GDM1 (cell line): Measurements from ENCODE around the gene PXK.
A peak's percentile ranks its signal among the peaks of the same experiment; 100 is the strongest.
"Not testable (repeated sequence)": the region's sequence is repeated elsewhere in the genome, so short reads cannot be mapped to it uniquely, and the experiment has no call there.

Experiments used
- DNase-seq: peaks from one replicate; lab custom pipeline; 2025; lab: John Stamatoyannopoulos, UW

The PXK gene

GRCh38 chr3:58323529-58324390 is 8.9 kb upstream of the PXK start:
- DNase-seq = no peak

GRCh38 chr3:58324391-58325390 is 8.0 kb upstream of the PXK start:
- no peak for DNase-seq

- no peak for DNase-seq
Observed at GRCh38 chr3:58325525-58325992, 7.1 kb upstream of the PXK start.

GRCh38 chr3:58326267-58326900 is 6.3 kb upstream of the PXK start:
- no peak for DNase-seq

GRCh38 chr3:58329150-58329921 is 3.4 kb upstream of the PXK start:
- DNase-seq = no peak

- DNase-seq = no peak
Observed at GRCh38 chr3:58329922-58330413, 2.7 kb upstream of the PXK start.

GRCh38 chr3:58331593-58332152 is 1.0 kb upstream of the PXK start:
- no peak for DNase-seq

GRCh38 chr3:58333206-58334012 is 717 bp downstream of the PXK start:
- DNase-seq = peak; percentile 37

GRCh38 chr3:58334013-58334321 is 1.3 kb downstream of the PXK start:
- no peak for DNase-seq

- no peak for DNase-seq
Observed at GRCh38 chr3:58334506-58334884, 1.8 kb downstream of the PXK start.

GRCh38 chr3:58335652-58335947 is 2.9 kb downstream of the PXK start:
- no peak for DNase-seq

GRCh38 chr3:58336135-58336882 is 3.6 kb downstream of the PXK start:
- no peak for DNase-seq

- no peak for DNase-seq
Observed at GRCh38 chr3:58337190-58337589, 4.5 kb downstream of the PXK start.

- DNase-seq = not testable (repeated sequence)
Observed at GRCh38 chr3:58339146-58339545, 6.5 kb downstream of the PXK start.

- DNase-seq = no peak
Observed at GRCh38 chr3:58340594-58341244, 8.0 kb downstream of the PXK start.

- no peak for DNase-seq
Observed at GRCh38 chr3:58341376-58341775, 8.7 kb downstream of the PXK start.

GRCh38 chr3:58342676-58343075 is 10.0 kb downstream of the PXK start:
- DNase-seq = no peak

- no peak for DNase-seq
Observed at GRCh38 chr3:58345457-58345856, 12.8 kb downstream of the PXK start.

GRCh38 chr3:58346368-58346767 is 13.7 kb downstream of the PXK start:
- DNase-seq = no peak
